ENCODE results near the gene UGP2.

Gene UGP2

GRCh38 chr2:63866009-63866709 lies 24.5 kb downstream of the UGP2 start:
- DNase-seq, result no peak

GRCh38 chr2:63870679-63871078 lies 29.0 kb downstream of the UGP2 start:
- no peak for DNase-seq

GRCh38 chr2:63871864-63872263 lies 30.2 kb downstream of the UGP2 start:
- DNase-seq, result no peak

- no peak for DNase-seq
Observed at GRCh38 chr2:63872571-63873328, 31.1 kb downstream of the UGP2 start.

- DNase-seq, result no peak
Observed at GRCh38 chr2:63874204-63875130, 32.8 kb downstream of the UGP2 start.

- no peak for DNase-seq
Observed at GRCh38 chr2:63875131-63875527, 33.4 kb downstream of the UGP2 start.

- DNase-seq, result no peak
Observed at GRCh38 chr2:63875559-63876245, 34.0 kb downstream of the UGP2 start.

- DNase-seq, result no peak
Observed at GRCh38 chr2:63876311-63876710, 34.6 kb downstream of the UGP2 start.

- DNase-seq, result no peak
Observed at GRCh38 chr2:63878486-63878885, 36.8 kb downstream of the UGP2 start.

GRCh38 chr2:63879876-63880433 lies 38.3 kb downstream of the UGP2 start:
- DNase-seq, result no peak

- no peak for DNase-seq
Observed at GRCh38 chr2:63880625-63881024, 38.9 kb downstream of the UGP2 start.

- DNase-seq, result no peak
Observed at GRCh38 chr2:63881205-63881604, 39.5 kb downstream of the UGP2 start.

GRCh38 chr2:63882395-63883105 lies 40.9 kb downstream of the UGP2 start:
- DNase-seq, result no peak

GRCh38 chr2:63886445-63886844 lies 44.7 kb downstream of the UGP2 start:
- DNase-seq, result no peak

- no peak for DNase-seq
Observed at GRCh38 chr2:63888053-63888452, 46.4 kb downstream of the UGP2 start.

GRCh38 chr2:63888490-63889402 lies 47.0 kb downstream of the UGP2 start:
- DNase-seq, result no peak

- no peak for DNase-seq
Observed at GRCh38 chr2:63890678-63891077, 49.0 kb downstream of the UGP2 start.

GRCh38 chr2:63891488-63892030 lies 49.9 kb downstream of the UGP2 start:
- no peak for DNase-seq

- no peak for DNase-seq
Observed at GRCh38 chr2:63893163-63893562, 51.5 kb downstream of the UGP2 start.

- DNase-seq, result no peak
Observed at GRCh38 chr2:63894167-63894566, 52.5 kb downstream of the UGP2 start.
